Right lobe of liver (tissue), 4 donors: ENCODE measurements around the gene PDSS2.

Source experiments
- POLR2A ChIP-seq: fragments of 450-650 bp; IDR thresholded peaks from one replicate; pipeline ENCODE4 v1.6.1; 2017; ENCODE audit warnings: antibody characterized with exemption, mild to moderate bottlenecking
- TF ChIP-seq, protein P1 (sequence below), 4 donors: fragments of 200-600 bp in 3 of 4; fragments of 450-650 bp in 1 of 4; IDR thresholded peaks; one replicate each; pipeline versions ENCODE4 v1.5.1 to v1.8.0; 2016 to 2022; ENCODE audit warnings: antibody characterized with exemption in 4 of 4, mild to moderate bottlenecking in 2 of 4
- donor health status: DM: no; HTN: no; CAD: no.
- donor health status: DM: no; HTN: no; CAD: no.
- donor health status: DM: no; HTN: yes; CAD: no.

DNA sequence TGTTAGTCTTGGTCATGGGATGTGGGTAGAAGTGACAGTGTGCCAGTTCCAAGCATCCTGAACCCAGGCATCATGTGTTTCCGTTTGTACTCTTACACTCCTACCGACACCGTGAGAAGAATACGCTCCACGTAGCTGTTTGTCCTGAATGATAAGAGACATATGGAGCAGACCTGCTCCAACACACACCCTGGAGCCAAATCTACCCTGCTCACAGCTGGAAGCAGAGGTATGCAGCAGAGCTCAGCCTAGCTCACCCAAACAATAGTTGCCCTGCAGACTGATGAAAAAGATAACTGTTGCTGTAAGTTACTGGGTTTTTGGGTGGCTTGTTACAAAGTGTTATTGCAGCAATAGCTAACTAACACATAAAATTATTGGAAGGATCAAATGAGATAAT lies 14.3 kb upstream of the PDSS2 start:
- TF ChIP-seq, protein P1, sequence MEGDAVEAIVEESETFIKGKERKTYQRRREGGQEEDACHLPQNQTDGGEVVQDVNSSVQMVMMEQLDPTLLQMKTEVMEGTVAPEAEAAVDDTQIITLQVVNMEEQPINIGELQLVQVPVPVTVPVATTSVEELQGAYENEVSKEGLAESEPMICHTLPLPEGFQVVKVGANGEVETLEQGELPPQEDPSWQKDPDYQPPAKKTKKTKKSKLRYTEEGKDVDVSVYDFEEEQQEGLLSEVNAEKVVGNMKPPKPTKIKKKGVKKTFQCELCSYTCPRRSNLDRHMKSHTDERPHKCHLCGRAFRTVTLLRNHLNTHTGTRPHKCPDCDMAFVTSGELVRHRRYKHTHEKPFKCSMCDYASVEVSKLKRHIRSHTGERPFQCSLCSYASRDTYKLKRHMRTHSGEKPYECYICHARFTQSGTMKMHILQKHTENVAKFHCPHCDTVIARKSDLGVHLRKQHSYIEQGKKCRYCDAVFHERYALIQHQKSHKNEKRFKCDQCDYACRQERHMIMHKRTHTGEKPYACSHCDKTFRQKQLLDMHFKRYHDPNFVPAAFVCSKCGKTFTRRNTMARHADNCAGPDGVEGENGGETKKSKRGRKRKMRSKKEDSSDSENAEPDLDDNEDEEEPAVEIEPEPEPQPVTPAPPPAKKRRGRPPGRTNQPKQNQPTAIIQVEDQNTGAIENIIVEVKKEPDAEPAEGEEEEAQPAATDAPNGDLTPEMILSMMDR (IDR thresholded peaks at IDR 0.05), result no peak
- no peak for TF ChIP-seq POLR2A
